Neural progenitor cell (in vitro differentiated cells): ENCODE measurements around the gene ATF4.

Experiments used
- EZH2 ChIP-seq: fragments of 200-600 bp; sonication (generic); IDR thresholded peaks from 2 replicates; pipeline ENCODE4 v1.6.1; 2017; ENCODE audit warnings: antibody characterized with exemption, mild to moderate bottlenecking, moderate library complexity
- EZH2phosphoT487 ChIP-seq: fragments of 200-600 bp; sonication (generic); IDR thresholded peaks from 2 replicates; pipeline ENCODE4 v1.6.1; 2017; ENCODE audit warnings: antibody characterized with exemption
- TF ChIP-seq, protein P1 (sequence below): fragments of 200-600 bp; sonication (generic); IDR thresholded peaks from 2 replicates; pipeline ENCODE4 v1.5.1; 2017; ENCODE audit warnings: antibody characterized with exemption, mild to moderate bottlenecking

DNA sequence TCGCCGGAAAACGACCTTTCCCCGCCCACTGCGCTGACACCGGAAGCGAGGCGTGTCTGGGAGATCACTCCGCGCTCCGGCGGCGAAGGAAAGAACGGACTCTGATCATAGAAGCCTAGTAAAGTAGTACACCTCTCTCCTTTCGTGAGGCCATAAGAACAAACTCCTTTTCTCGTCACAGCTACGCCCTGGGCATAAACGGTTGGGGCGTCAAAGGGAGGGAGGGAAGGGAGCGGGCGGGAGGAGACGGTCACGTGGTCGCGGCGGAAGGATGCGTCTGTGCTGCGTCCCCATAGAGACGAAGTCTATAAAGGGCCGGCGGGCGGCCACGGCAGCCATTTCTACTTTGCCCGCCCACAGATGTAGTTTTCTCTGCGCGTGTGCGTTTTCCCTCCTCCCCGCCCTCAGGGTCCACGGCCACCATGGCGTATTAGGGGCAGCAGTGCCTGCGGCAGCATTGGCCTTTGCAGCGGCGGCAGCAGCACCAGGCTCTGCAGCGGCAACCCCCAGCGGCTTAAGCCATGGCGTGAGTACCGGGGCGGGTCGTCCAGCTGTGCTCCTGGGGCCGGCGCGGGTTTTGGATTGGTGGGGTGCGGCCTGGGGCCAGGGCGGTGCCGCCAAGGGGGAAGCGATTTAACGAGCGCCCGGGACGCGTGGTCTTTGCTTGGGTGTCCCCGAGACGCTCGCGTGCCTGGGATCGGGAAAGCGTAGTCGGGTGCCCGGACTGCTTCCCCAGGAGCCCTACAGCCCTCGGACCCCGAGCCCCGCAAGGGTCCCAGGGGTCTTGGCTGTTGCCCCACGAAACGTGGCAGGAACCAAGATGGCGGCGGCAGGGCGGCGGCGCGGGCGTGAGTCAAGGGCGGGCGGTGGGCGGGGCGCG lies at the start of gene ATF4:
- TF ChIP-seq, protein P1, sequence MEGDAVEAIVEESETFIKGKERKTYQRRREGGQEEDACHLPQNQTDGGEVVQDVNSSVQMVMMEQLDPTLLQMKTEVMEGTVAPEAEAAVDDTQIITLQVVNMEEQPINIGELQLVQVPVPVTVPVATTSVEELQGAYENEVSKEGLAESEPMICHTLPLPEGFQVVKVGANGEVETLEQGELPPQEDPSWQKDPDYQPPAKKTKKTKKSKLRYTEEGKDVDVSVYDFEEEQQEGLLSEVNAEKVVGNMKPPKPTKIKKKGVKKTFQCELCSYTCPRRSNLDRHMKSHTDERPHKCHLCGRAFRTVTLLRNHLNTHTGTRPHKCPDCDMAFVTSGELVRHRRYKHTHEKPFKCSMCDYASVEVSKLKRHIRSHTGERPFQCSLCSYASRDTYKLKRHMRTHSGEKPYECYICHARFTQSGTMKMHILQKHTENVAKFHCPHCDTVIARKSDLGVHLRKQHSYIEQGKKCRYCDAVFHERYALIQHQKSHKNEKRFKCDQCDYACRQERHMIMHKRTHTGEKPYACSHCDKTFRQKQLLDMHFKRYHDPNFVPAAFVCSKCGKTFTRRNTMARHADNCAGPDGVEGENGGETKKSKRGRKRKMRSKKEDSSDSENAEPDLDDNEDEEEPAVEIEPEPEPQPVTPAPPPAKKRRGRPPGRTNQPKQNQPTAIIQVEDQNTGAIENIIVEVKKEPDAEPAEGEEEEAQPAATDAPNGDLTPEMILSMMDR: no peak
- TF ChIP-seq EZH2: no peak
- no peak for TF ChIP-seq EZH2phosphoT487
